HepG2 (cell line): Measurements from ENCODE around the gene UNC79. TPM values are rescaled to one million over a fixed set of nuclear protein-coding genes. Genes with fewer than 3 reads are reported as not detected.

Experiments used
- ATAC-seq: fragments of 200-7000 bp; cut with Tn5 transposase; 3 replicates; pipeline ENCODE4 v1.9.1; 2020; ENCODE audit warnings: mild to moderate bottlenecking, moderate library complexity
- BruUV-seq: library from RNA; stranded (reverse); fragments of 400-500 nt; replicated peaks from 2 replicates; lab custom pipeline; 2021; lab: Mats Ljungman, UMichigan
- CTCF ChIA-PET: fragments of 300-600 bp; formaldehyde crosslinking; extraction: SDS; loops from one replicate; lab custom pipeline; 2021; ENCODE audit warnings: low total read pairs, inconsistent platforms, low intra/inter-chr PET ratio; lab: Yijun Ruan, JAX
- POLR2A ChIA-PET: fragments of 350-600 bp; sonication (Branson Sonifier 250); formaldehyde crosslinking; loops from one replicate; lab custom pipeline; 2020; ENCODE audit warnings: antibody characterized with exemption, inconsistent platforms; lab: Yijun Ruan, JAX
- DNase-seq: peaks from one replicate; pipeline ENCODE4 v3.0.0-alpha.2; 2015; ENCODE audit warnings: low spot score
- FAIRE-seq: peaks from 3 replicates; lab custom pipeline; 2011; peaks lifted over from hg19 to GRCh38; lab: Jason Lieb, UNC
- H2AFZ ChIP-seq: one replicate; pipeline ENCODE4 v1.6.1; 2011; ENCODE audit warnings: low read length, inconsistent platforms
- H3K27ac ChIP-seq: fragments of 300-600 bp; 3 replicates; pipeline ENCODE4 v1.8.0; 2011; ENCODE audit warnings: mixed run types, mild to moderate bottlenecking, mixed read lengths, low read length, inconsistent platforms; ENCODE audit not compliant: insufficient read depth; ENCODE audit errors: extremely low read length
- H3K27me3 ChIP-seq, 2 experiments: fragments of 200-600 bp in 1 of 2; 2 replicates in 1 of 2; 3 replicates in 1 of 2; pipeline versions ENCODE4 v1.6.0 to v1.8.0; 2011; ENCODE audit warnings: low read length in 2 of 2, mild to moderate bottlenecking in 2 of 2, moderate library complexity in 2 of 2, inconsistent platforms in 1 of 2; ENCODE audit not compliant: insufficient read depth in 2 of 2, control insufficient read depth in 1 of 2
- H3K36me3 ChIP-seq, 2 experiments: fragments of 200-600 bp in 1 of 2; replicated peaks in 1 of 2; 2 replicates in 1 of 2; 3 replicates in 1 of 2; pipeline versions ENCODE4 v1.5.1 to v1.8.0; 2011; ENCODE audit warnings: low read length in 2 of 2, inconsistent platforms in 1 of 2; ENCODE audit not compliant: insufficient read depth in 2 of 2, control insufficient read depth in 1 of 2
- H3K4me1 ChIP-seq: 2 replicates; pipeline ENCODE4 v1.5.1; 2012; ENCODE audit warnings: low read length, inconsistent platforms; ENCODE audit not compliant: insufficient read depth
- H3K4me2 ChIP-seq: 2 replicates; pipeline ENCODE4 v1.6.0; 2011; ENCODE audit warnings: low read depth, low read length, inconsistent platforms
- H3K4me3 ChIP-seq, 3 experiments: fragments of 200-600 bp in 1 of 3; sonication (generic), shearing (Covaris generic) in 1 of 3; replicated peaks in 1 of 3; 2 replicates each; pipeline ENCODE4 v1.5.1; 2011 to 2016; ENCODE audit warnings: low read length in 3 of 3, inconsistent platforms in 2 of 3, low read depth in 2 of 3, mild to moderate bottlenecking in 2 of 3, control low read depth in 1 of 3, mixed read lengths in 1 of 3; ENCODE audit not compliant: insufficient read depth in 1 of 3
- H3K79me2 ChIP-seq: one replicate; pipeline ENCODE4 v1.6.1; 2011; ENCODE audit warnings: low read length, inconsistent platforms; ENCODE audit not compliant: insufficient read depth
- H3K9ac ChIP-seq: 2 replicates; pipeline ENCODE4 v1.6.0; 2011; ENCODE audit warnings: mild to moderate bottlenecking, low read depth, low read length, inconsistent platforms; ENCODE audit not compliant: insufficient read depth
- H3K9me3 ChIP-seq: 2 replicates; pipeline ENCODE4 v1.5.1; 2012; ENCODE audit warnings: mild to moderate bottlenecking, low read length
- H4K20me1 ChIP-seq: 2 replicates; pipeline ENCODE4 v1.6.0; 2011; ENCODE audit warnings: inconsistent platforms, mild to moderate bottlenecking, low read length, moderate library complexity; ENCODE audit not compliant: insufficient read depth
- MAF1 ChIP-seq: sonication (generic); formaldehyde crosslinking; IDR thresholded peaks from 2 replicates; pipeline ENCODE4 v1.5.0; 2020; ENCODE audit warnings: missing genetic modification reagents, borderline replicate concordance
- PHF21A ChIP-seq: sonication (generic); formaldehyde crosslinking; IDR thresholded peaks from 2 replicates; pipeline ENCODE4 v1.5.0; 2020; ENCODE audit warnings: mild to moderate bottlenecking, missing genetic modification reagents
- STAG1 ChIP-seq: sonication (generic); formaldehyde crosslinking; IDR thresholded peaks from 2 replicates; pipeline ENCODE4 v1.4.0; 2020; ENCODE audit warnings: missing genetic modification reagents
- ZNF136 ChIP-seq: sonication (generic); formaldehyde crosslinking; IDR thresholded peaks from 2 replicates; pipeline ENCODE4 v1.8.1; 2022; ENCODE audit warnings: low read depth, mild to moderate bottlenecking, moderate library complexity, missing genetic modification reagents
- ZNF446 ChIP-seq: sonication (generic); formaldehyde crosslinking; IDR thresholded peaks from 2 replicates; pipeline ENCODE4 v1.5.0; 2020; ENCODE audit warnings: mild to moderate bottlenecking, missing genetic modification reagents
- ZNF605 ChIP-seq: sonication (generic); formaldehyde crosslinking; IDR thresholded peaks from 2 replicates; pipeline ENCODE4 v1.8.0; 2022; ENCODE audit warnings: mild to moderate bottlenecking, missing genetic modification reagents
- ZNF772 ChIP-seq: sonication (generic); formaldehyde crosslinking; IDR thresholded peaks from 2 replicates; pipeline ENCODE4 v1.5.0; 2020; ENCODE audit warnings: mild to moderate bottlenecking, missing genetic modification reagents
- WGBS: methylation state at CpG from one replicate; pipeline ENCODE4 v1.1.6; 2017; ENCODE audit warnings: low lambda C conversion rate; 5-methylcytosine and 5-hydroxymethylcytosine counted together
- in situ Hi-C: cut with HindIII; loops from 2 replicates; pipeline ENCODE4 v1.10.0; 2017; ENCODE audit warnings: low pct_unique_long_range_greater_than_20kb; ENCODE audit not compliant: extremely low pct_ligation_motif_present
- intact Hi-C: fragments of 100-400 bp; cut with micrococcal nuclease; formaldehyde crosslinking; loops from one replicate; pipeline ENCODE4 v1.10.0; 2022; ENCODE audit not compliant: unreplicated experiment
- polyA plus RNA-seq, 8 experiments: library from polyadenylated mRNA; depleted of rRNA in 3 of 8; stranded (reverse) in 7 of 8; unstranded in 1 of 8; fragments of >200 nt; fragmentation: Illumina TruSeq in 4 of 8; extraction: Trizol in 4 of 8; gene quantifications; 2 replicates each; pipeline versions ENCODE4 v1.2.1 to v1.2.3, GENCODE V29; 2011 to 2016; ENCODE audit warnings: low read depth in 4 of 8, missing spikeins in 1 of 8, mixed read lengths in 1 of 8; ENCODE audit not compliant: insufficient read depth in 1 of 8
- total RNA-seq, 5 experiments: library from RNA; depleted of rRNA; stranded (reverse); fragments of >200 nt; fragmentation: Illumina TruSeq; extraction: Trizol; gene quantifications; 2 replicates each; pipeline ENCODE4 v1.2.3, GENCODE V29; 2016; ENCODE audit warnings: low read depth in 1 of 5
- TF ChIP-seq, protein P1 (sequence below): sonication (generic); formaldehyde crosslinking; IDR thresholded peaks from 2 replicates; pipeline ENCODE4 v1.5.0; 2020; ENCODE audit warnings: mild to moderate bottlenecking, missing genetic modification reagents, moderate library complexity
- TF ChIP-seq, protein P2 (sequence below): sonication (generic); formaldehyde crosslinking; IDR thresholded peaks from 2 replicates; pipeline ENCODE4 v1.9.0; 2022; ENCODE audit warnings: missing genetic modification reagents, mild to moderate bottlenecking, borderline replicate concordance
- TF ChIP-seq, protein P3 (sequence below): IDR thresholded peaks from 2 replicates; pipeline ENCODE4 v1.6.1; 2016; ENCODE audit warnings: mild to moderate bottlenecking, missing biosample characterization, missing genetic modification reagents
- TF ChIP-seq, protein P4 (sequence below): sonication (generic); formaldehyde crosslinking; IDR thresholded peaks from 2 replicates; pipeline ENCODE4 v1.4.0; 2020; ENCODE audit warnings: missing genetic modification reagents

The UNC79 gene
- total and polyA plus RNA-seq, 2 of the 13 experiments (the other 11 are each of a cell fraction or from before 2014, with no cell fraction given), result under 0.01 TPM; not detected in 1

DNA sequence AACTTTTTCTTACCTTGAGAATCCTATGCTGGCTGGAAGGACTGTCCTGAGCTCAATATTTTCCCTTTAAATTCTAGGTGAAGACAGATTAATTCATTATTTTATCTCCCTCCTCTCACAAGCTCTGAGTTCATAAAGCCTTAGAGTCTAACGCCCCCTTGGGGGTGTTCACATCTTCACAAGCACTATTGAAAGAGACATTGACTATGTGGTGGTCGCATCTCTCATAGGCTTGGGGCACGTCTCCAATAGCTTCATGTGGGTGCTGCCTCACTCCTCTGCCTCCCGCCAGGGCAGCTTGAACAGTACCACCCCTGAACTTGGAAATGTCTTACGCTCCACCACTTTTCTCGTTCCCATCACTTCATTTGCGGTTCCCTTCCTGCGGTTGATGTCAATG lies 106.2 kb downstream of the UNC79 start:
- no TSS peak for BruUV-seq
- H3K4me2 ChIP-seq, result no peak overlapping the region
- 16% methylated on average over 8 of the region's 8 CpGs for WGBS
- H3K9ac ChIP-seq, result no peak overlapping the region
- DNase-seq (peak; percentile 7), ATAC-seq (no peak), FAIRE-seq (no peak)
- no peaks in the 10 kb centered on the region for H3K9me3 ChIP-seq
- intact Hi-C loops, result no loop called here
- in situ Hi-C loops, result no loop called here
- H4K20me1 ChIP-seq, result no peaks in the 10 kb centered on the region
- H2AFZ ChIP-seq, result no peak overlapping the region
- ChIA-PET CTCF (no interaction called here), POLR2A (no interaction called here)
- no peaks in the 10 kb centered on the region for H3K4me1 ChIP-seq
- no peak overlapping the region for H3K27ac ChIP-seq
- no peak for TF ChIP-seq PHF21A (CRISPR knock-in tag)
- TF ChIP-seq STAG1, result peak; percentile 33
- TF ChIP-seq MAF1 (CRISPR knock-in tag), result no peak
- no peak for TF ChIP-seq ZNF446 (CRISPR knock-in tag)
- TF ChIP-seq ZNF136 (CRISPR knock-in tag), result no peak
- TF ChIP-seq, protein P1, sequence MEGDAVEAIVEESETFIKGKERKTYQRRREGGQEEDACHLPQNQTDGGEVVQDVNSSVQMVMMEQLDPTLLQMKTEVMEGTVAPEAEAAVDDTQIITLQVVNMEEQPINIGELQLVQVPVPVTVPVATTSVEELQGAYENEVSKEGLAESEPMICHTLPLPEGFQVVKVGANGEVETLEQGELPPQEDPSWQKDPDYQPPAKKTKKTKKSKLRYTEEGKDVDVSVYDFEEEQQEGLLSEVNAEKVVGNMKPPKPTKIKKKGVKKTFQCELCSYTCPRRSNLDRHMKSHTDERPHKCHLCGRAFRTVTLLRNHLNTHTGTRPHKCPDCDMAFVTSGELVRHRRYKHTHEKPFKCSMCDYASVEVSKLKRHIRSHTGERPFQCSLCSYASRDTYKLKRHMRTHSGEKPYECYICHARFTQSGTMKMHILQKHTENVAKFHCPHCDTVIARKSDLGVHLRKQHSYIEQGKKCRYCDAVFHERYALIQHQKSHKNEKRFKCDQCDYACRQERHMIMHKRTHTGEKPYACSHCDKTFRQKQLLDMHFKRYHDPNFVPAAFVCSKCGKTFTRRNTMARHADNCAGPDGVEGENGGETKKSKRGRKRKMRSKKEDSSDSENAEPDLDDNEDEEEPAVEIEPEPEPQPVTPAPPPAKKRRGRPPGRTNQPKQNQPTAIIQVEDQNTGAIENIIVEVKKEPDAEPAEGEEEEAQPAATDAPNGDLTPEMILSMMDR, result peak; percentile 25; the same call in 1 of the 2 replicates
- no peaks in the 10 kb centered on the region for H3K79me2 ChIP-seq
- H3K36me3 ChIP-seq, result no peaks in the 10 kb centered on the region
- H3K4me3 ChIP-seq, result no peak overlapping the region
- H3K27me3 ChIP-seq, result peaks cover 0 to 12% of the 10 kb centered on the region in 2 experiments; a peak in 2 of 5 replicates

DNA sequence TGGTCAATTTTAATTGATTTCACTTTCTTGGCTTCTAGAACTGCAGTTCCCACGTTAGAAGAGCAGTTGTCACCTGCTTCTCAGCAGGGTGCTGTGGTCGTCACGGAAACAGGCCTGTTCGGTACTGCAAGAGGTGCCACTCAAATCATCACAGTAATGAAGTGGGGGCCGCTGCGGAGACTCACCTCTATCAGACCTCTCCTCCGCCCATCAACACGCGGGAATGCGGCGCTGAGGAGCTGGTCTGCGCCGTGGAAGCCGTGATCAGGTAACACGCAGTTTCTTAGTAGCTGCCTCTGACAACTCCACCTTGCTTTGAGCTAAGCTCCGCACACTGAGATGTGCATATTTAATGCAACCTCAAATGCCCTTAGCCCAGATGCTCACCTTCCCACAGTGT lies 107.2 kb downstream of the UNC79 start:
- H3K36me3 ChIP-seq, result no peaks in the 10 kb centered on the region
- no peaks in the 10 kb centered on the region for H3K4me1 ChIP-seq
- in situ Hi-C loops (no loop called here), intact Hi-C loops (no loop called here)
- no peak overlapping the region for H3K9ac ChIP-seq
- no peak overlapping the region for H3K4me3 ChIP-seq
- BruUV-seq, result no TSS peak
- TF ChIP-seq, protein P2, sequence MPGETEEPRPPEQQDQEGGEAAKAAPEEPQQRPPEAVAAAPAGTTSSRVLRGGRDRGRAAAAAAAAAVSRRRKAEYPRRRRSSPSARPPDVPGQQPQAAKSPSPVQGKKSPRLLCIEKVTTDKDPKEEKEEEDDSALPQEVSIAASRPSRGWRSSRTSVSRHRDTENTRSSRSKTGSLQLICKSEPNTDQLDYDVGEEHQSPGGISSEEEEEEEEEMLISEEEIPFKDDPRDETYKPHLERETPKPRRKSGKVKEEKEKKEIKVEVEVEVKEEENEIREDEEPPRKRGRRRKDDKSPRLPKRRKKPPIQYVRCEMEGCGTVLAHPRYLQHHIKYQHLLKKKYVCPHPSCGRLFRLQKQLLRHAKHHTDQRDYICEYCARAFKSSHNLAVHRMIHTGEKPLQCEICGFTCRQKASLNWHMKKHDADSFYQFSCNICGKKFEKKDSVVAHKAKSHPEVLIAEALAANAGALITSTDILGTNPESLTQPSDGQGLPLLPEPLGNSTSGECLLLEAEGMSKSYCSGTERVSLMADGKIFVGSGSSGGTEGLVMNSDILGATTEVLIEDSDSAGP (CRISPR knock-in tag), result no peak
- TF ChIP-seq ZNF772, result no peak
- TF ChIP-seq, protein P3, sequence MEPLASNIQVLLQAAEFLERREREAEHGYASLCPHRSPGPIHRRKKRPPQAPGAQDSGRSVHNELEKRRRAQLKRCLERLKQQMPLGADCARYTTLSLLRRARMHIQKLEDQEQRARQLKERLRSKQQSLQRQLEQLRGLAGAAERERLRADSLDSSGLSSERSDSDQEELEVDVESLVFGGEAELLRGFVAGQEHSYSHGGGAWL (CRISPR knock-in tag), result no peak
- no peak for TF ChIP-seq ZNF605 (CRISPR knock-in tag)
- TF ChIP-seq, protein P4, sequence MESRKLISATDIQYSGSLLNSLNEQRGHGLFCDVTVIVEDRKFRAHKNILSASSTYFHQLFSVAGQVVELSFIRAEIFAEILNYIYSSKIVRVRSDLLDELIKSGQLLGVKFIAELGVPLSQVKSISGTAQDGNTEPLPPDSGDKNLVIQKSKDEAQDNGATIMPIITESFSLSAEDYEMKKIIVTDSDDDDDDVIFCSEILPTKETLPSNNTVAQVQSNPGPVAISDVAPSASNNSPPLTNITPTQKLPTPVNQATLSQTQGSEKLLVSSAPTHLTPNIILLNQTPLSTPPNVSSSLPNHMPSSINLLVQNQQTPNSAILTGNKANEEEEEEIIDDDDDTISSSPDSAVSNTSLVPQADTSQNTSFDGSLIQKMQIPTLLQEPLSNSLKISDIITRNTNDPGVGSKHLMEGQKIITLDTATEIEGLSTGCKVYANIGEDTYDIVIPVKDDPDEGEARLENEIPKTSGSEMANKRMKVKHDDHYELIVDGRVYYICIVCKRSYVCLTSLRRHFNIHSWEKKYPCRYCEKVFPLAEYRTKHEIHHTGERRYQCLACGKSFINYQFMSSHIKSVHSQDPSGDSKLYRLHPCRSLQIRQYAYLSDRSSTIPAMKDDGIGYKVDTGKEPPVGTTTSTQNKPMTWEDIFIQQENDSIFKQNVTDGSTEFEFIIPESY (CRISPR knock-in tag), result no peak
- no peak overlapping the region for H2AFZ ChIP-seq
- no peaks in the 10 kb centered on the region for H3K9me3 ChIP-seq
- ChIA-PET CTCF (no interaction called here), POLR2A (no interaction called here)
- 77% methylated on average over 16 of the region's 16 CpGs for WGBS
- DNase-seq (no peak), ATAC-seq (no peak), FAIRE-seq (no peak)
- H3K4me2 ChIP-seq, result no peak overlapping the region
- peaks cover 0 to 12% of the 10 kb centered on the region in 2 experiments; a peak in 2 of 5 replicates for H3K27me3 ChIP-seq
- H3K27ac ChIP-seq, result no peak overlapping the region
- H3K79me2 ChIP-seq, result no peaks in the 10 kb centered on the region
- no peaks in the 10 kb centered on the region for H4K20me1 ChIP-seq
